WTC11 (cell line): ENCODE measurements around the gene ZDHHC4. TPM values are rescaled to one million over a fixed set of nuclear protein-coding genes. Genes with fewer than 3 reads are reported as not detected.
"Not testable (repeated sequence)": the region's sequence is repeated elsewhere in the genome, so short reads cannot be mapped to it uniquely, and the experiment has no call there.

Source experiments
- ATAC-seq: fragments of 200-7000 bp; cut with Tn5 transposase; 2 replicates; pipeline ENCODE4 v1.10.0; 2021; ENCODE audit warnings: mild to moderate bottlenecking, moderate library complexity
- CTCF ChIA-PET: fragments of 300-600 bp; sonication (Branson Sonifier 250); formaldehyde crosslinking; loops from one replicate; lab custom pipeline; 2021; ENCODE audit warnings: antibody characterized with exemption; lab: Charles Lee
- POLR2A ChIA-PET: fragments of 350-600 bp; sonication (Branson Sonifier 250); formaldehyde crosslinking; loops from one replicate; lab custom pipeline; 2021; ENCODE audit warnings: antibody characterized with exemption; lab: Charles Lee
- DNase-seq: peaks from one replicate; pipeline ENCODE4 v3.0.0; 2021; ENCODE audit warnings: low spot score
- H3K27ac Mint-ChIP-seq: 2 replicates; pipeline ENCODE4 v1.8.0; 2021; ENCODE audit warnings: mixed read lengths
- H3K27me3 Mint-ChIP-seq: 2 replicates; pipeline ENCODE4 v1.8.0; 2021; ENCODE audit warnings: low read depth, mild to moderate bottlenecking, moderate library complexity, mixed read lengths
- H3K36me3 Mint-ChIP-seq: 2 replicates; pipeline ENCODE4 v1.8.0; 2021; ENCODE audit warnings: mixed read lengths
- H3K4me1 Mint-ChIP-seq: 2 replicates; pipeline ENCODE4 v1.8.0; 2022; ENCODE audit warnings: mixed read lengths
- H3K4me3 Mint-ChIP-seq: 2 replicates; pipeline ENCODE4 v1.8.0; 2021; ENCODE audit warnings: mild to moderate bottlenecking, moderate library complexity, mixed read lengths
- H3K9me3 Mint-ChIP-seq: 2 replicates; pipeline ENCODE4 v1.8.0; 2021; ENCODE audit warnings: mixed read lengths
- AFF4 ChIP-seq: sonication (generic); formaldehyde crosslinking; IDR thresholded peaks from 2 replicates; pipeline ENCODE4 v1.8.1; 2023; ENCODE audit warnings: mild to moderate bottlenecking, missing genetic modification reagents, borderline replicate concordance
- ATF6 ChIP-seq: sonication (generic); formaldehyde crosslinking; IDR thresholded peaks from 2 replicates; pipeline ENCODE4 v1.8.1; 2023; ENCODE audit warnings: mild to moderate bottlenecking, missing genetic modification reagents
- FOXK1 ChIP-seq: sonication (generic); formaldehyde crosslinking; IDR thresholded peaks from 2 replicates; pipeline ENCODE4 v1.8.0; 2022; ENCODE audit warnings: mild to moderate bottlenecking, moderate library complexity, missing genetic modification reagents
- KAT7 ChIP-seq: sonication (generic); formaldehyde crosslinking; IDR thresholded peaks from 2 replicates; pipeline ENCODE4 v1.8.1; 2023; ENCODE audit warnings: missing genetic modification reagents, mild to moderate bottlenecking, borderline replicate concordance
- NFATC4 ChIP-seq: fragments of 250-450 bp; sonication (Bioruptor Pico); IDR thresholded peaks from 2 replicates; pipeline ENCODE4 v1.9.0; 2021; ENCODE audit warnings: mild to moderate bottlenecking
- NFYB ChIP-seq: sonication (generic); formaldehyde crosslinking; conservative IDR thresholded peaks from 2 replicates; pipeline ENCODE4 v1.8.0; 2022; ENCODE audit warnings: low read depth, missing genetic modification reagents
- RELA ChIP-seq: sonication (generic); formaldehyde crosslinking; IDR thresholded peaks from 2 replicates; pipeline ENCODE4 v1.8.1; 2022; ENCODE audit warnings: missing genetic modification reagents, mild to moderate bottlenecking, borderline replicate concordance
- SMAD3 ChIP-seq: sonication (generic); formaldehyde crosslinking; IDR thresholded peaks from 2 replicates; pipeline ENCODE4 v1.8.0; 2022; ENCODE audit warnings: missing genetic modification reagents, mild to moderate bottlenecking, borderline replicate concordance
- STAT6 ChIP-seq: sonication (generic); formaldehyde crosslinking; conservative IDR thresholded peaks from 2 replicates; pipeline ENCODE4 v1.8.1; 2023; ENCODE audit warnings: mild to moderate bottlenecking, low read depth, missing genetic modification reagents, moderate library complexity
- TEAD1 ChIP-seq: sonication (generic); formaldehyde crosslinking; IDR thresholded peaks from 2 replicates; pipeline ENCODE4 v1.8.0; 2022; ENCODE audit warnings: mild to moderate bottlenecking, missing genetic modification reagents
- USF1 ChIP-seq: sonication (generic); formaldehyde crosslinking; IDR thresholded peaks from 2 replicates; pipeline ENCODE4 v1.8.0; 2022; ENCODE audit warnings: mild to moderate bottlenecking, missing genetic modification reagents
- ZBTB21 ChIP-seq: sonication (generic); formaldehyde crosslinking; IDR thresholded peaks from 2 replicates; pipeline ENCODE4 v1.8.1; 2023; ENCODE audit warnings: mild to moderate bottlenecking, missing genetic modification reagents, borderline replicate concordance
- ZMAT4 ChIP-seq: fragments of 250-450 bp; sonication (Bioruptor Pico); IDR thresholded peaks from 2 replicates; pipeline ENCODE4 v1.9.0; 2021; ENCODE audit warnings: mild to moderate bottlenecking
- ZNF121 ChIP-seq: sonication (generic); formaldehyde crosslinking; IDR thresholded peaks from 2 replicates; pipeline ENCODE4 v1.8.0; 2023; ENCODE audit warnings: missing genetic modification reagents
- ZNF219 ChIP-seq: sonication (generic); formaldehyde crosslinking; IDR thresholded peaks from 2 replicates; pipeline ENCODE4 v1.8.0; 2023; ENCODE audit warnings: missing genetic modification reagents, mild to moderate bottlenecking, borderline replicate concordance
- ZNF232 ChIP-seq: sonication (generic); formaldehyde crosslinking; IDR thresholded peaks from 2 replicates; pipeline ENCODE4 v1.8.0; 2022; ENCODE audit warnings: mild to moderate bottlenecking, missing genetic modification reagents
- ZNF263 ChIP-seq: sonication (generic); formaldehyde crosslinking; IDR thresholded peaks from 2 replicates; pipeline ENCODE4 v1.8.1; 2022; ENCODE audit warnings: low read depth, mild to moderate bottlenecking, moderate library complexity, missing genetic modification reagents
- ZNF396 ChIP-seq: fragments of 250-450 bp; sonication (Bioruptor Pico); IDR thresholded peaks from 2 replicates; pipeline ENCODE4 v1.8.0; 2021; ENCODE audit warnings: mild to moderate bottlenecking, moderate library complexity, borderline replicate concordance
- ZNF423 ChIP-seq: fragments of 250-450 bp; sonication (Bioruptor Pico); IDR thresholded peaks from 2 replicates; pipeline ENCODE4 v2.1.2; 2022; ENCODE audit warnings: mild to moderate bottlenecking, moderate library complexity
- total RNA-seq: library from RNA; stranded (reverse); gene quantifications from 3 replicates; pipeline ENCODE4 v1.2.3, GENCODE V29; 2021
- TF ChIP-seq, protein P1 (sequence below): sonication (generic); formaldehyde crosslinking; IDR thresholded peaks from 2 replicates; pipeline ENCODE4 v1.8.1; 2023; ENCODE audit warnings: mild to moderate bottlenecking, missing genetic modification reagents, moderate library complexity

Gene ZDHHC4
- total RNA-seq, 1 experiment from 2014 or later = 37.7 TPM

DNA sequence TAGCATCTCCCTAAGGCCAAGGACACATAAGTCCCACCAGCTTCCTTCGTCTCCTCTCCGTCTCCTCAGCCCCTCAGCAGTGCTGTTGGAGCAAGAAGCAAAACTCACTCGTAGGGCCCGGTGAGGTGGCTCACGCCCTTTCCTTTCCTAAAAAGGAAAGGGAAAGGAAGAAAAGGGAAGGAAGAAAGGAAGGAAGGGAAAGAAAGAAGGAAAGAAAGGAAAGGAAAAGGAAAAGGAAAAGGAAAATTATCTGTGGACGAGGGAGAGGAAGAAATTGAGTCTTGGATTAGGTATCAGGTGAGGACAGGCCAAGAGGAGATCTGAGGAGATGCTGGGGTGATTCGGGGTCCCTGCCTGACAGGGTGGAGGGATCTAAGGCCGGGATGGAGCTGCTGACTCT lies 56.8 kb downstream of the ZDHHC4 start:
- no peak for DNase-seq
- peaks cover 8% of the 10 kb centered on the region; the same call in 1 of the 2 replicates for H3K4me1 Mint-ChIP-seq
- H3K27me3 Mint-ChIP-seq = peaks cover 4% of the 10 kb centered on the region; the same call in 1 of the 2 replicates
- ChIA-PET POLR2A (no interaction called here), CTCF (no interaction called here)
- no peaks in the 10 kb centered on the region for H3K36me3 Mint-ChIP-seq
- H3K9me3 Mint-ChIP-seq = no peaks in the 10 kb centered on the region
- no peak overlapping the region for H3K27ac Mint-ChIP-seq
- no peak overlapping the region for H3K4me3 Mint-ChIP-seq
- no peak for ATAC-seq
- TF ChIP-seq ATF6 (CRISPR knock-in tag) (no peak), ZNF396 (CRISPR knock-in tag) (no peak)

- H3K4me3 Mint-ChIP-seq, H3K36me3 Mint-ChIP-seq, H3K27me3 Mint-ChIP-seq, CTCF ChIA-PET, H3K27ac Mint-ChIP-seq, POLR2A ChIA-PET, DNase-seq, H3K9me3 Mint-ChIP-seq, ATAC-seq: not testable (repeated sequence)
- peaks cover 13% of the 10 kb centered on the region for H3K4me1 Mint-ChIP-seq
These were observed 57.7 kb downstream of the ZDHHC4 start for GRCh38 chr7:6634971-6635370.

GRCh38 chr7:6636741-6637543 lies 59.7 kb downstream of the ZDHHC4 start, which contains the start of gene ZNF316:
ZNF316 (plus strand) TSS chr7:6637318; CDS start chr7:6642410, 5,092 bp downstream.
- ATAC-seq (no peak), DNase-seq (no peak)
- ChIA-PET CTCF (interaction anchor here (1.4 kb wide), 1 partner anchor 121 kb away, joined by 3 read pairs; no protein-coding TSS in a partner anchor), POLR2A (no interaction called here)
- Mint-ChIP-seq H3K27ac (no peak within 1 kb of the TSS), H3K36me3 (no peaks in the 10 kb centered on the region), H3K4me1 (peaks cover 17% of the 10 kb centered on the region), H3K9me3 (no peaks in the 10 kb centered on the region), H3K27me3 (peaks cover 4% of the 10 kb centered on the region; the same call in 1 of the 2 replicates), H3K4me3 (peak within 1 kb of the TSS; percentile 74)
- TF ChIP-seq TEAD1 (CRISPR knock-in tag) = no peak
- TF ChIP-seq ZNF219 (CRISPR knock-in tag) = peak; percentile 43; the same call in 1 of the 2 replicates
- no peak for TF ChIP-seq ZMAT4 (CRISPR knock-in tag)
- TF ChIP-seq ZBTB21 (CRISPR knock-in tag) = no peak
- TF ChIP-seq, protein P1, sequence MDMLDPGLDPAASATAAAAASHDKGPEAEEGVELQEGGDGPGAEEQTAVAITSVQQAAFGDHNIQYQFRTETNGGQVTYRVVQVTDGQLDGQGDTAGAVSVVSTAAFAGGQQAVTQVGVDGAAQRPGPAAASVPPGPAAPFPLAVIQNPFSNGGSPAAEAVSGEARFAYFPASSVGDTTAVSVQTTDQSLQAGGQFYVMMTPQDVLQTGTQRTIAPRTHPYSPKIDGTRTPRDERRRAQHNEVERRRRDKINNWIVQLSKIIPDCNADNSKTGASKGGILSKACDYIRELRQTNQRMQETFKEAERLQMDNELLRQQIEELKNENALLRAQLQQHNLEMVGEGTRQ (CRISPR knock-in tag) = peak; percentile 89
- TF ChIP-seq ZNF232 (CRISPR knock-in tag) = no peak
- TF ChIP-seq ZNF263 (CRISPR knock-in tag) = no peak
- no peak for TF ChIP-seq FOXK1 (CRISPR knock-in tag)
- TF ChIP-seq AFF4 = no peak
- no peak for TF ChIP-seq NFATC4 (CRISPR knock-in tag)
- no peak for TF ChIP-seq STAT6
- peak; percentile 75 for TF ChIP-seq USF1 (CRISPR knock-in tag)
- no peak for TF ChIP-seq NFYB (CRISPR knock-in tag)
- TF ChIP-seq ZNF121 = no peak
- no peak for TF ChIP-seq ZNF423
- TF ChIP-seq RELA (CRISPR knock-in tag) = no peak
- TF ChIP-seq KAT7 (CRISPR knock-in tag) = no peak
- TF ChIP-seq SMAD3 (CRISPR knock-in tag) = no peak
